HepG2 (cell line): Measurements from ENCODE around the gene CSRP3.

ENCODE experiments used
- AGO2 ChIP-seq: fragments of 200-400 bp; formaldehyde crosslinking; optimal IDR thresholded peaks from 2 replicates; pipeline ENCODE3; 2017; ENCODE audit warnings: mild to moderate bottlenecking, low read depth, low read length, moderate library complexity
- ELF1 ChIP-seq: sonication (generic); formaldehyde crosslinking; IDR thresholded peaks from 2 replicates; pipeline ENCODE4 v1.4.0; 2020; ENCODE audit warnings: missing genetic modification reagents
- MYNN ChIP-seq: sonication (generic); formaldehyde crosslinking; IDR thresholded peaks from 2 replicates; pipeline ENCODE4 v1.4.0; 2020; ENCODE audit warnings: mild to moderate bottlenecking, low read depth, missing genetic modification reagents
- POLR2AphosphoS5 ChIP-seq: IDR thresholded peaks from 2 replicates; pipeline ENCODE4 v1.6.1; 2012; ENCODE audit warnings: low read depth, low read length
- SAP130 ChIP-seq: IDR thresholded peaks from 2 replicates; pipeline ENCODE4 v1.6.1; 2016; ENCODE audit warnings: low read depth
- SP1 ChIP-seq, 2 experiments: fragments of 450-650 bp in 1 of 2; sonication (generic) in 1 of 2; formaldehyde crosslinking in 1 of 2; IDR thresholded peaks; 2 replicates each; pipeline versions ENCODE4 v1.4.0 to v1.6.1; 2016 to 2020; ENCODE audit warnings: missing genetic modification reagents in 1 of 2
- TARDBP ChIP-seq: sonication (generic); formaldehyde crosslinking; IDR thresholded peaks from 2 replicates; pipeline ENCODE4 v1.8.0; 2022; ENCODE audit warnings: mild to moderate bottlenecking, missing genetic modification reagents
- ZNF24 ChIP-seq: fragments of 450-650 bp; IDR thresholded peaks from 2 replicates; pipeline ENCODE4 v1.6.1; 2017; ENCODE audit warnings: antibody characterized with exemption, mild to moderate bottlenecking
- TF ChIP-seq, protein P1 (sequence below): sonication (generic); formaldehyde crosslinking; IDR thresholded peaks from 2 replicates; pipeline ENCODE4 v1.5.0; 2020; ENCODE audit warnings: mild to moderate bottlenecking, missing genetic modification reagents, moderate library complexity
- TF ChIP-seq, protein P2 (sequence below): sonication (generic); formaldehyde crosslinking; conservative IDR thresholded peaks from 2 replicates; pipeline ENCODE4 v1.8.0; 2022; ENCODE audit warnings: low read depth, missing genetic modification reagents
- TF ChIP-seq, protein P3 (sequence below): sonication (generic); formaldehyde crosslinking; IDR thresholded peaks from 2 replicates; pipeline ENCODE4 v1.8.1; 2023; ENCODE audit warnings: mild to moderate bottlenecking, missing genetic modification reagents
- TF ChIP-seq, protein P4 (sequence below), 2 experiments: sonication (generic) in 1 of 2; formaldehyde crosslinking in 1 of 2; IDR thresholded peaks; 2 replicates each; pipeline versions ENCODE4 v1.5.1 to v1.6.1; 2011 to 2020; ENCODE audit warnings: borderline replicate concordance in 1 of 2, low read depth in 1 of 2, low read length in 1 of 2, mild to moderate bottlenecking in 1 of 2, missing genetic modification reagents in 1 of 2, moderate library complexity in 1 of 2
- TF ChIP-seq, protein P5 (sequence below): sonication (generic); formaldehyde crosslinking; IDR thresholded peaks from 2 replicates; pipeline ENCODE4 v1.4.0; 2020; ENCODE audit warnings: missing genetic modification reagents, mild to moderate bottlenecking, borderline replicate concordance

DNA sequence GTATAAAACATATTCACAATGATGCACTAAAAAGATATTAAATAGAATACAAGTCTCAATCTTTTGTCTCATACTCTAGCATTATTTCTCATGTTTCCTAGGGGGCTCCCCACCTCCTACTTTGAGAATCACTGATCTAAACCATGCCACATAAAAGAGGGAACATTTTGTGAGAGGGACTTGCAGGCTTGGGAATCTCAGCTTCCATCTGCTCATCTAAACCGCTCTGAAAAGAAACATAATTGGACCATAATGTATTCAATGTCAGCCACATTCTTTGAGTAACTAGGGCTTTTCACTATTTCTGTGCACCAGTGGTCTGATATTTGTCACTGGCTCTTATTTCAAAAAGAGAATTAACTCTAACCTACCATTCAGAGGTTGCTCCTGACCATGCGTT lies 6.4 kb upstream of the CSRP3 start:
- TF ChIP-seq, protein P1, sequence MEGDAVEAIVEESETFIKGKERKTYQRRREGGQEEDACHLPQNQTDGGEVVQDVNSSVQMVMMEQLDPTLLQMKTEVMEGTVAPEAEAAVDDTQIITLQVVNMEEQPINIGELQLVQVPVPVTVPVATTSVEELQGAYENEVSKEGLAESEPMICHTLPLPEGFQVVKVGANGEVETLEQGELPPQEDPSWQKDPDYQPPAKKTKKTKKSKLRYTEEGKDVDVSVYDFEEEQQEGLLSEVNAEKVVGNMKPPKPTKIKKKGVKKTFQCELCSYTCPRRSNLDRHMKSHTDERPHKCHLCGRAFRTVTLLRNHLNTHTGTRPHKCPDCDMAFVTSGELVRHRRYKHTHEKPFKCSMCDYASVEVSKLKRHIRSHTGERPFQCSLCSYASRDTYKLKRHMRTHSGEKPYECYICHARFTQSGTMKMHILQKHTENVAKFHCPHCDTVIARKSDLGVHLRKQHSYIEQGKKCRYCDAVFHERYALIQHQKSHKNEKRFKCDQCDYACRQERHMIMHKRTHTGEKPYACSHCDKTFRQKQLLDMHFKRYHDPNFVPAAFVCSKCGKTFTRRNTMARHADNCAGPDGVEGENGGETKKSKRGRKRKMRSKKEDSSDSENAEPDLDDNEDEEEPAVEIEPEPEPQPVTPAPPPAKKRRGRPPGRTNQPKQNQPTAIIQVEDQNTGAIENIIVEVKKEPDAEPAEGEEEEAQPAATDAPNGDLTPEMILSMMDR: no peak
- TF ChIP-seq, protein P2, sequence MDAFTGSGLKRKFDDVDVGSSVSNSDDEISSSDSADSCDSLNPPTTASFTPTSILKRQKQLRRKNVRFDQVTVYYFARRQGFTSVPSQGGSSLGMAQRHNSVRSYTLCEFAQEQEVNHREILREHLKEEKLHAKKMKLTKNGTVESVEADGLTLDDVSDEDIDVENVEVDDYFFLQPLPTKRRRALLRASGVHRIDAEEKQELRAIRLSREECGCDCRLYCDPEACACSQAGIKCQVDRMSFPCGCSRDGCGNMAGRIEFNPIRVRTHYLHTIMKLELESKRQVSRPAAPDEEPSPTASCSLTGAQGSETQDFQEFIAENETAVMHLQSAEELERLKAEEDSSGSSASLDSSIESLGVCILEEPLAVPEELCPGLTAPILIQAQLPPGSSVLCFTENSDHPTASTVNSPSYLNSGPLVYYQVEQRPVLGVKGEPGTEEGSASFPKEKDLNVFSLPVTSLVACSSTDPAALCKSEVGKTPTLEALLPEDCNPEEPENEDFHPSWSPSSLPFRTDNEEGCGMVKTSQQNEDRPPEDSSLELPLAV: no peak
- TF ChIP-seq, protein P3, sequence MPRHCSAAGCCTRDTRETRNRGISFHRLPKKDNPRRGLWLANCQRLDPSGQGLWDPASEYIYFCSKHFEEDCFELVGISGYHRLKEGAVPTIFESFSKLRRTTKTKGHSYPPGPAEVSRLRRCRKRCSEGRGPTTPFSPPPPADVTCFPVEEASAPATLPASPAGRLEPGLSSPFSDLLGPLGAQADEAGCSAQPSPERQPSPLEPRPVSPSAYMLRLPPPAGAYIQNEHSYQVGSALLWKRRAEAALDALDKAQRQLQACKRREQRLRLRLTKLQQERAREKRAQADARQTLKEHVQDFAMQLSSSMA: no peak
- no peak for TF ChIP-seq SAP130 (CRISPR knock-in tag)
- TF ChIP-seq, protein P4, sequence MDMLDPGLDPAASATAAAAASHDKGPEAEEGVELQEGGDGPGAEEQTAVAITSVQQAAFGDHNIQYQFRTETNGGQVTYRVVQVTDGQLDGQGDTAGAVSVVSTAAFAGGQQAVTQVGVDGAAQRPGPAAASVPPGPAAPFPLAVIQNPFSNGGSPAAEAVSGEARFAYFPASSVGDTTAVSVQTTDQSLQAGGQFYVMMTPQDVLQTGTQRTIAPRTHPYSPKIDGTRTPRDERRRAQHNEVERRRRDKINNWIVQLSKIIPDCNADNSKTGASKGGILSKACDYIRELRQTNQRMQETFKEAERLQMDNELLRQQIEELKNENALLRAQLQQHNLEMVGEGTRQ (IDR thresholded peaks at IDR 0.05; ENCODE audit: low read depth, low read length): no peak
- TF ChIP-seq, protein P4 (CRISPR knock-in tag; IDR thresholded peaks at IDR 0.05; ENCODE audit: borderline replicate concordance): no peak
- TF ChIP-seq TARDBP (CRISPR knock-in tag): no peak
- no peak for TF ChIP-seq SP1 (IDR thresholded peaks at IDR 0.05)
- TF ChIP-seq SP1 (CRISPR knock-in tag; IDR thresholded peaks at IDR 0.05): no peak
- no peak for TF ChIP-seq AGO2
- no peak for TF ChIP-seq ELF1 (CRISPR knock-in tag)
- TF ChIP-seq MYNN: no peak
- TF ChIP-seq POLR2AphosphoS5: no peak
- TF ChIP-seq, protein P5, sequence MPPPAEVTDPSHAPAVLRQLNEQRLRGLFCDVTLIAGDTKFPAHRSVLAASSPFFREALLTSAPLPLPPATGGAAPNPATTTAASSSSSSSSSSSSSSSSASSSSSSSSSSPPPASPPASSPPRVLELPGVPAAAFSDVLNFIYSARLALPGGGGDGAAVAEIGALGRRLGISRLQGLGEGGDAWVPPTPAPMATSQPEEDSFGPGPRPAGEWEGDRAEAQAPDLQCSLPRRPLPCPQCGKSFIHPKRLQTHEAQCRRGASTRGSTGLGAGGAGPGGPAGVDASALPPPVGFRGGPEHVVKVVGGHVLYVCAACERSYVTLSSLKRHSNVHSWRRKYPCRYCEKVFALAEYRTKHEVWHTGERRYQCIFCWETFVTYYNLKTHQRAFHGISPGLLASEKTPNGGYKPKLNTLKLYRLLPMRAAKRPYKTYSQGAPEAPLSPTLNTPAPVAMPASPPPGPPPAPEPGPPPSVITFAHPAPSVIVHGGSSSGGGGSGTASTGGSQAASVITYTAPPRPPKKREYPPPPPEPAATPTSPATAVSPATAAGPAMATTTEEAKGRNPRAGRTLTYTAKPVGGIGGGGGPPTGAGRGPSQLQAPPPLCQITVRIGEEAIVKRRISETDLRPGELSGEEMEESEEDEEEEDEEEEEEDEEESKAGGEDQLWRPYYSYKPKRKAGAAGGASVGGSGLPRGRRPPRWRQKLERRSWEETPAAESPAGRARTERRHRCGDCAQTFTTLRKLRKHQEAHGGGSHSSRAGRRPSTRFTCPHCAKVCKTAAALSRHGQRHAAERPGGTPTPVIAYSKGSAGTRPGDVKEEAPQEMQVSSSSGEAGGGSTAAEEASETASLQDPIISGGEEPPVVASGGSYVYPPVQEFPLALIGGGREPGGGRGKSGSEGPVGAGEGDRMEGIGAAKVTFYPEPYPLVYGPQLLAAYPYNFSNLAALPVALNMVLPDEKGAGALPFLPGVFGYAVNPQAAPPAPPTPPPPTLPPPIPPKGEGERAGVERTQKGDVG (CRISPR knock-in tag): no peak
- TF ChIP-seq ZNF24: no peak
